GM19025 (cell line): ENCODE measurements around the gene TENM4.

Experiments
- ATAC-seq: cut with Tn5 transposase; IDR thresholded peaks from one replicate; pipeline ENCODE4 v1.9.1; 2021; ENCODE audit warnings: mild to moderate bottlenecking, low read depth, moderate library complexity; ENCODE audit not compliant: unreplicated experiment

TENM4 gene

DNA sequence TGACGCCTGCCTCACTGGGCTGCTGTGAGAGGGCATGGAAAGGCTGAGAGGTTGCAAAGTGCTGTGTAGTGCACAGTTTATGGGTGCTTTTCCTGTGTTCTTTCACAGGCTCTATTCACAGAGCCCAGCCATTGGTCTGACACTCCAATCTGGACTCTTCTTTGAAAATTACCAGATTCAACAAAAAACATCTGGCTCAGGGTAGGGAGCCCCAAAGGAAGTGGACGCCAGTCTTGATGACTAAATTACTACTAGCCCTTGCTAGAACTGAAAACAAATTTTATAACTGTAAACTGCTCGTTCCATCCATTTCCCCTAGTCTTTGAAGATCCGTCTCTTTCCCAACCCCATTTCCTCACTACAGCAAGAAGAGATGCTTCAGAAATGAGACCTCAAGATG, 178.6 kb downstream of the TENM4 start:
- ATAC-seq, result no peak

DNA sequence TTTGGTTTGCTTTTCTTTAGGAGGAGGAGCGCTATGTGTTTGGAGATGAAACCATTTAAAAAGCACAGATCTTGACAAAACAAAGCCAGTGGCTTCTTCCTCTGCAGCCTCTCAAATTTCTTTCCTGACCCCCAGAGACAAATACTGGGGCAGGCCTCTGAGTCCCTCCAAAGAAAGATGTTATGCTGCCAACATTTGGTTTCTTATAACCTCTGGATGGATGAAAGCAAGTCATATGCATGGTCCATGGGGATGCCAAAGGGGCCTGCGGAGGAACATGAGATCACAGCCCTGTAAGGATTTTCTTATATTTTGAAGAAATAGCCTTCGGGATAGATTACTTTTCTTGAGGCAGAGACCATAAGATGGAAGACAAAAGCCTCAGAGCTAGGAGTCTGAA, 179.1 kb downstream of the TENM4 start:
- no peak for ATAC-seq

DNA sequence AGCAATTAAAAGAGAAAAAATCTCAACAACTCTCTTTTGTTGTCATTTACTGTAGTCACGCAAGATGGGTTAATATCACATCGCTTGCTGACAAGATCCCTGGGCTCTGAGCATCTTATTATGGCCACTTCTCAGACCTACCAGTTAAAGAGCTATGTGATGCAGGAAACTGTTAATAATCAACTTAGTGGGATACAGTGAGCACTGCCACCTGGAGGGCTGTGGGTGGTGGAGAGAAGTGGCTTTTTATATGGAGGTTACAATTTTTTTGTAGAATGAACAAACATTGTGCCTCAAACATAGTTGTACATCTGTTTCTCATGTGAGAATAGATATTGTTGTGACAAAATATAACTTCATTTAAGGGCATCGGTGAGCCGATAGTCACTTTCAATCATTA, 181.0 kb downstream of the TENM4 start:
- no peak for ATAC-seq

DNA sequence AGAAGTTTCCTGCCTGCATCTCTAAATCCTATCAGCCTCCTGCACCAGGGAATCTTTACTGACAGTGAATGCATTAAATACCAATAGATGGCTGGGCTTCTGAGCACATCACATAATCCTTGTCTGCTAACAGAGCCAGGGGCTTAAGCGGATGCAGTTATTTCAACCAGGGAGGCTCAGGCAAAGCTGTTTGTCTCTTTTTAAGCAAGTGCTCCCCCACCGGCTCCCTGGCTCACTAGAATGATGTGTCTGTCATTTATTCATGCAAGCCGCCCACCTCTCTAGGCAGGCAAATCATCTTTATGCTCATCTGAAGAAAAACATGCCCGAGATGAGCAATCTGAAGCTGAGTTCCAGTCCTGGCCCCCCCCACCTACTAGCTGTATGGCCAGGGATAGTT, 182.3 kb downstream of the TENM4 start:
- ATAC-seq, result no peak

DNA sequence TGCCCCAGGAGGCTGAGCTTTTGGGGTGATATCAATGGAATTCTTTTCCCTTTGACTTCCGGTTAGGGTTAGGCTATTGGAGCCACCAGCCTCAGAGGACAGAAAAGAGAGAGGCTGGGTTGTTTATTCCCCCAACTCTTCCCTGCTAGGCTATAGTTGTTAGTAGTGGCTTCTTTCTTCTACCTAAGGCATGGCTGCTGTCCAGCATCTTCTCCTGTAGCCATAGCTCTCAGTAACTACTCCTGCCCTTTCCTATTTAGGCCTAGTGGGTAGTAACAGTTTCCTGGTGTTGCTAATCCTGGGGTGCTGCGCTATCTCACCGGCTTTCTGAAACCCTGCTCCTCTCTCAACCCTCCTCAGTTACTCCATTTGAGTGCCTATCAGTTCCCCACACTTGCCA, 184.9 kb downstream of the TENM4 start:
- ATAC-seq, result no peak

DNA sequence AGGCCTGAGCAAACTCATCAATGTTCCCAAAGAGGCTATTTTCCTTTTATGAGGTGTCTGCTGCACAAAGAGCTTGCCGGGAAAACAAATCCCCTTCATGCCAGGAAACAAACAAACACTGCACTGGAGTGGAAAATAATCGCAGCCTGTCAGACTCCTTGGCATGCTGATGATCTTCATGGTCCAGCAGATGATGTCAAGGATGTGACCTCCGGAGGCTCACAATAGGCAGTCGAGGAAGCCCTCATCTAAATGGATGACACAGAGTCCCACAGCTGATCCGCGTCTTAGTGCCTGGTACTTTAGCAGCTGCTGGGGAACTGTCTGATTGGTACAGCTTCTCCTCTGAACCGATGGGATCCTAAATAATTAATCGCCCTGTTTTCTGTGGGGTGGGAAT, 187.6 kb downstream of the TENM4 start:
- no peak for ATAC-seq

DNA sequence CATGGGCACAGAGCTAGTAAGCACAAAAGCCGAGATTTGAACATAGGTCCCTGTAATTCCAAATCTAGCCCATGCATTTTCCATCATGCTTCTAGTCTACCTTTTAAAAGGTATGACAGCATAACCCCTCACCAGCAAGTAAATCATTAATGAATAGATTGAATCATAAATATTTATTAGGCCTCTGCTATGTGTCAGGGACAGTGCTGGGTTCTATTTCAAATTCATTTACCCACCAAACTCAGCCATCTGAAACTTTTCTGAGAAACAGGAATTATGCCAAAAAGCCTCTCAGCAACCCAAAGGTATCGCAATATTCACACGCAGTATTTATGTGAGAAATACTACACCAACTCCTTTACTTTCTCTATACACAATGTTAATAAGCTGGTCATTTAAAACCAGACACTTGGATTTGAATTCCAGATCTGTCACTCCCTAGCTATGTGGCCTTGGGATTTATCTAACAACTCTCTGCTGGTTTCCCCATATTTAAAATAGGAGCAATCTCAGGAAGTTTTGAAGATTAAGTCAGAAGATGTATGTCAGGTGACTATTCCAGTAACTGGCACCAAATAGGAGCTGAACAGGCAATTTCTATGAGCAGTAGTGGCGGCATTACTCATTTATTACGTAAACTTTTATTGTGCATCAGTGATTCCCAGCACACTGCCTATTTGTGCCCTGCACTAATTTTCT, 191.4 kb downstream of the TENM4 start:
- no peak for ATAC-seq

DNA sequence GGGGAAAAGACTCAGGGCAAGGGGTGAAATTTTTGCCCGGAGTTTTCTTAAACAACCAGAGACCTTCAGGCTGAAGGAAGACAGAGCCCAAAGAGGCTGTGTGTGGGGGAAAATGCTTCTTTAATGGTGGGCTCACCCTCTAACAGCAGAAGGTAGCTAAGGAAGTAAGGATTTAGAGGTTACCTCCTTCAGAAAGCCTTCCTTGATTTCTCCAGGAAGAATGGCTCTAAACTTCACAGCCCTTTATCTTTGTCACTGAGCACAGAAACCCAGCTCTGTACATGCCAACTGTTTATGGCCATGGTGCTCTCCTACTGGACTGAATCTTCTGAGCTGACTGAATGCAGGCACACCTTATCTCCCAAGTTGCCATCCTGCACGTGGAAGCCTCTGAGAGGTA, 196.0 kb downstream of the TENM4 start:
- ATAC-seq, result no peak

DNA sequence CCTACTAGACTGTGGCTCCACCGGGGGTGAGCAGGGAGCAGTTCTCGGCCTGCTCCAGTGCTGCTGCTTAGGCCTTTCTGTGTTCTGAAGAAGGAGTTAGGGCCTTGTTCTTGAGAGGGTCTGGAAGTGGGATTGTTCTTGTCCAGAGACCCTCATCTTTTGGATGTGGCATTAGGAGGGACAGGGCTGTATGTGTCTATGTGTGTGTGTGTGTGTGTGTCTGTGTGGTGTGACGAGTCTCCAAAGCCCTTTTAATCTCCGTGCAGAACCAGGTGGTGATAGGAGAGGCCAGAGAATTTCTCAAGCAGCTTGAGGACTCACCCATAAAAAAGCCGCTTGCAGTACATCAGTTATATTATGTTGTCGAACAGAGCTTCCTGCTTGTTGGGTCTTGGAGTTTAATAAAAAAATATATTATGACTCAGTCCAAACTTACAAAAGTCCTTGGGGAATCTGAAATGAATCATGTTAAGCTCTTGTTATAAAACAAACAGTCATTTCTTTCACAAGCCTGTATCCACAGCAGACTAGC, 196.5 kb downstream of the TENM4 start:
- no peak for ATAC-seq

DNA sequence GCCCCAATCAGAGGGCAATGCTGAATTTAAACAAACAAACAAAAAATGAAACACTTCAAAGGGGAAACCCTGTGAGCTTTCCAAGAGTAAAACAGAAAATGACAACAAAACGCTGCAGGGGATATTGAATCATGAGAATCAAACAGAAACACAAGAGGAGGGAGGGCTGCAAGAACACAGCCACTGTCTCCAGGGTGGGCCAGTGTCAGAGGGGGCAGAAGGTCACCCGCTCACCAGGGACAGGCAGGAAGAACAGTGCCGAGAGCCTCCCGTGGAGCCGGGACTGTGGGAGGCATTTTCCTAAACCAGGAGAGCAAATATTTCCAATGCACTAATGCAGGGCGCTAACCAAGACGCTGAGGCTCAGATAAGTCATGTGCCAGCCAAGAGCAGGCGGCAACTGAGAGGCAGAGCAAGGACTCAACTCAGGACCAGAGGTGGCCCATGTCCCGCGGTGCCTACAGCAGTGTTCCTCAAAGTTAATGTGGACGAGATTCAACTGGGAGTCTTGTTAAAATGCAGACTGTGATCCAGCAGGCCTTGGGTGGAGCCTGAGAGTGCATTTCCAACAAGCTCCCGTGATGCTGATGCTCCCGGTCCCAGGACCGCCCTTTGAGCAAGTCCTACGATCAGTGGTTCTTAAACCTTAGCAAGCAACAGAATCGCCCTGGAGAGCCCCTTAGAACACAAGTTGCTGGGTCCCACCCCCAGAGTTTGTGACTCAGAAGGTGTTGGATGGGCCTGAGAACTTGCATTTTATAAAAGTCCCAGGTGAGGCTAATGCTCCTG, 197.2 kb downstream of the TENM4 start:
- ATAC-seq, result no peak

DNA sequence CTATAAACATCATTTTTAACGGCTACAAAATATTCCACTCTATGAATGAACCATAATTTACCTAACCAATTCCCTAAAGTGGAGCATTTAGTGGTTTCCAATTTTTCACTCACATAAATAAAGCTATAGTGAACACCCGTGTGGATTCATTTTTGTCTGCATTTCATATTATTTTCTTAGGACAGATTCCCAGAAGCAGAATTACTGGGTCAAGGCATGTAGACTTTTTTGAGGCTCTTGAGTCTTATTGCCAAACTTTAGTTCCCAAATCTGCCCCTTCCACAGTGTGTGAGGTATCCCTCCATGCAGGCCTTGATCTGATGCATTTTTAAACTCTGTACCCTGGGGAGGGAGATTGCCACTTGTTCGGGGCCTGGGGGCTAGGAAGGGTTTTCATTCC, 198.2 kb downstream of the TENM4 start:
- ATAC-seq, result no peak

DNA sequence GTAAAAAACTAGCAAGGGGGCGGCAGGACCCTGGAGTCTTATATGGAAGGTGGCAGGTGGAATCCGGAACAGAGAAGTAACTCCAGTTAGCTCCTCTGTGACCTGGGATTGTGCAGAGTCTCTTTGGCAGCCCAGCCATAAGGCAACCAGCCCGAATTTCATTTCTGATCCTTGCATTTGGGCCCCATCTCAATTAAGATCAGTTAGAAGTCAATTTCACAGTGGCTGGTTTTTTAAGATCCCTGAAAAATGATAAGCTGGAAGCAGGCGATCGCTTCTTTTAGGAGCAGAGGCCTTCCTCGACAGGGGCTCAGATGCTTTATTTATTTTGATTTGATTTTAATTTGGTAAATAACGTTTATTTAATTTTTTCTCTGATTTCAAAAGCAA, 199.0 kb downstream of the TENM4 start:
- ATAC-seq, result no peak

DNA sequence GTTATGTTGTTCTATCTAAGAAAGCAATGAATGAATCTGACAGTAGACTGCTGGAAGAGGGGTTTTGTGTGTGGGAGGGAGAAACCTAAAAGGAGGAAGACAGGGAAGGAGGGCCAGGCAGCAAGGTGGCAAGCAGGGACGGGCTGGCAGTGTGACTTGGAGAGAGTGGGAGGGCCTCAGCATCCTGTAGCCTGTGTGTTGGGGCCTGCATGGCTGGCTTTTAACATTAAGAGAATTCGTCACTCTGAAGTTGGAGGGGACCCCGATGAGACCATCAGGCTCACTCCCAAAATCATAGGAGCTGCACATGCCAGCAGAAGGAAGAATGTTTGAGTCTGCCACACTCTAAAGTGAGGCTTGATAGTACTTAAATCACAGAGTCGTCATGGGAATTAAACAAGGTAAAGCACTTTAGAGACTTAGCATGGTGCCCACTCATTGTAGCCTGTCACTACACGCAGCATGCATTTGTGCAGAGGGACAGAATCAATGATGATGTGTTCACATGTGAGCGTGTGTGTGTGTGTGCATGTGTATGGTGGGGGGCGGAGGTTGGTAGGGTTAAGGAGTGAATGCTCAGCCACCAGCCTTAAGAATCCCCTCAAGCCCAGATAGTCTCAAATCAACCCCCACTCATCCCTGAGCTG, 199.5 kb downstream of the TENM4 start:
- ATAC-seq, result no peak

DNA sequence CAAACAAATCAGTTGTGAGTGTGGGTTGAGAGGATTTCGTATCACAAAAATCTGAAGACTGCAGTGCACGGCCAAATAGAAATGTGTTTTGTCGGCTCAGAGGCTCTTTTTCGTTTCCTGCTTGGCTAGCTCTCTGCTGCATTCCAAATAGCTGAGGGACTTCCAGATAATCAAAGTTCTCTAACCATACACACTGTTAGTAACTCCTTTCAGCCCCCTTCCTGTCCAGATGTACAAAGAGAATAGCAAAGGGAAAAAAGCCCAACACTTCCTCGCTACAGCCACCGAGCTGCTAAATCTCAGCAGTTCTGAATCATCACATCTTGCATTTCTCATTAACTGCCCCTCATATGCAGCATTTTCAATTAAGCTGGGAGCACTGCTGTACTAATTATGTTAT, 203.1 kb downstream of the TENM4 start:
- no peak for ATAC-seq

DNA sequence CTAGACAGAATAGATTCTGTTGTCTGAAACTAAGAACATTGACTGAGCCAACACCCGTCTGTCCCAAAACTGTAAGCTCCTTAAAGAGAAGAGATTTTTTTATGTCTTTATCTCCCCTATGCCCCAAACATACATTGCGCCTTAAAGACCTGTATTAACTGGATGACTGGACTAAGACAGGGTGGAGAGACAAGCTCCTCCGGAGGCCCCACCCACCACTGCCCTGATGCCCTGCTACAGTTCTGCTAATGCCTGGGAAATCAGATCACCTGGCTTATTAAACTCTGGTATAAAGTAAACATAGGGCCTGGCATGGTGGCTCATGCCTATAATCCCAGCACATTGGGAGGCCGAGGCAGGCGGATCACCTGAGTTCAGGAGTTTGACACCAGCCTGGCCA, 203.7 kb downstream of the TENM4 start:
- ATAC-seq, result no peak

DNA sequence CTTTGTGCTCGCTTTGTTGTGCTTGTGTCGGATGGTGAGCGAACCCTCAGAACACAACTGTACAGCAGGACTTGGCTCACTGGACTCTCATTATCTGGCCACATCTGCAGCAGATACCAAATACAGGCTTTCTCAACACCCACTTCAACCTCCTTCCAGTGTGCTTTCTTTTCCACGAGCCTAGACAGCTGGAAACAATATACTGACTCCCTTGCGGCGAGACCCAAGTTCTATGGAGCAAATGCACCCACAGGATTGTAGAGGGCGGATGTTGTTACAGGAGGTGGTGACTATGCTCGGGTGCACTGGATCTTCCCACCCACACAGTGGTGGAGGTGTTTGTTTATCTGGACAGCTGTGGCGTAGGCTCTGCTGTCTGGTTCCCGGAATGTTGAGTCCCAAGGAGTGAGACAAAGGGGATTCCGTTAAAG, 204.3 kb downstream of the TENM4 start:
- no peak for ATAC-seq

DNA sequence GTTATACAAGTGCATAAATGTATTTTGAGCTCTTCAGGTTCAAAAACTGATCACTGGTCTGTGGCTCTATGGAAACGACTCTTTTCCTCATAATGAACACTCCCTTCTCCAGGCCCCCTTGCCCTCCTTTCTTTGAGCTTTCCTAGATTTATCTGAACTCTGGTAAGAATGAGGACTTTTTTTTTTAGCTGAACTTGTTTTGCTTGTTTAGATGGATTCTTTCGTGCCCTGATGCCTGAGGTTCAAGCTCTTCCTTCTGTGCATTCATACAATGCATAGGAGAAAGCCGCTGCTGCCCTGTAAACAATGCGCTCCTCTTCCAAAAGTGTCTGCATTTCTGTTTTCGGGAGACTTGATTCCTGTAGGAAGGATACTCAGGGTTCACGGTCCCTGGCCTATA, 205.1 kb downstream of the TENM4 start:
- ATAC-seq, result no peak

DNA sequence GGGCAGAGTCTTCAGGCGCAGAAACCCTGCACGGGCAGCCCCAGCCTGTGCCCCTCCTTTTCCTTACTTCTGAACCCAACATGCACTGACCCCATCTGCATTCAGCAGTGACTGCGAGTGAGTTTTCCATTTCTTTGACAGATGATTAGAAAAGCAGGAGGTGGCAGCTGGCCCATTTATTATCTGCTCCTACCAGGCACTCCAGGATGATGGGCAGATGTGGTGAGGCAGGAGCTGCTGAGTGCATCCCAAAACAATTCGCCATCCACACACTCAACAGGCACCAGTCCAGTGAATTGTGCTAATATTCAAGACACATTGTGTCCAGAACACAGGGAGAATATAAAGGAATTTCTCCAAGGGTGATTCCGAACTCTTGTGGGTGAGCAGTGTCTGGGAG, 208.5 kb downstream of the TENM4 start:
- ATAC-seq, result no peak

DNA sequence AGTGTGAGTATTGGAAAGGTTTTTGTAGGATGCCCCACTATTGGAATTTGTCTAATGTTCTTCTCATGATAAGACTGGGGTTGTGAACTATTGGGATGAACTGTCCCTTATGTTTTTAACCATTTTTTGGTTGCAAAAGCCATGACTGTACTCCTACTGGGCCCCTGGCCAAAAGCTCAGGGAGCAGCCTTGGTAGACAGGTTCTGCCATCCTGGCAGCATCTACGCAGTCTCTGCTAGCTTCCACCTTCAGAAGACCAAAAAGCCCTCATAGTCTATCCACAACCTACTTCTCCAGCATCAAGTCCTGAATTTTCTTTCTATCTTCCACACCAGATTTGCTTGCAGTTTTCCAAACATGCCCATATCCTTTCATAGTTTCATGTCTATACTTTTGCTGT, 211.8 kb downstream of the TENM4 start:
- ATAC-seq, result no peak

DNA sequence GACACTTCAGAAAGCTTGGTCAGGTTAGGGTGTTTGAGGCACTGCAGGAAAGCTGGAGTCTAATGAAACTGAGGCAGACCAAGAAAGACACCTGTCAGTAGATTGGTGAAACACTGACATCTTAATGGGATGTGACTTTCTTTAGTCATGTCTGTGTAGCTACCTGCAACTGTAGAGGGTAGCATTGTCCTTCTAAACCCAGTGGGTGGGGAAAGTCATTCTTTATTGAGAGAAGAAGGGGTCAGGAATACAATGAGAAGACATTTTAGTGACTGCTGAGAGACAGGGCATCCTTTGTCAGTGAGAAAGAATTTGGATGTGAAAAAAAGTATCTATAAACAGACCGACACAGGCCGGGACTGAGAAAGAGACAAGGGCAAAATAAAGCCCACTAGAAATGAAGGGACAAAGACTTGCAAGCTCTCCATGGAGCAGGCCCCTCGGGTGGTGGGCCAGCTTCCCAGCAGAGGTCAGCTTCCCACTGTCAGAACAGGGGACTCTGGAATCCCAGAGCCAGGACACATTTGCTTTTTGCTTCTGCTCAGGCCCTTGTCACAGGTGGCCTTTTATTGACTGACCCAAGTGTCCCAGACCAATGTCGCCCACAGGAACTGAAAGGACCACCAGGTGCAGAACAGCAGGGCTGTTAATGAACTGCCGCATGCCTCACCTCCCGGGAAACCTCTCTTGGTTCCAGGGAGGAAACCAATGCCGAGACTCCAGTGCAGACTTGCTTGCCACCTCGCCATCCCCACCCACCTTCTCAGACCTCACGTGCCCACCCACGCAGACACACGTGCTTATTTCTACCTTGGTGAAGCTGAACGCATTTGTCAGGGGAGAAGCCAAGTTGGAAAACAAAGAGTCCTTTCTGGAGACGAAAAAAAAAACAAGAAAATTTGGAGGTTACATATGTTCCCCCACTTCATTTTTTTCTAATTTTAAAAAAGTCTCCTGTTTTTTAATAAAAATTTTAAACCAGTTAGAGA, 212.8 kb downstream of the TENM4 start:
- no peak for ATAC-seq
